NCI-H1930 (cell line): ENCODE data around the gene RRAGC.

ENCODE experiments used
- DNase-seq, 2 experiments: peaks; one replicate each; lab custom pipeline; 2025; lab: John Stamatoyannopoulos, UW

Gene RRAGC

DNA sequence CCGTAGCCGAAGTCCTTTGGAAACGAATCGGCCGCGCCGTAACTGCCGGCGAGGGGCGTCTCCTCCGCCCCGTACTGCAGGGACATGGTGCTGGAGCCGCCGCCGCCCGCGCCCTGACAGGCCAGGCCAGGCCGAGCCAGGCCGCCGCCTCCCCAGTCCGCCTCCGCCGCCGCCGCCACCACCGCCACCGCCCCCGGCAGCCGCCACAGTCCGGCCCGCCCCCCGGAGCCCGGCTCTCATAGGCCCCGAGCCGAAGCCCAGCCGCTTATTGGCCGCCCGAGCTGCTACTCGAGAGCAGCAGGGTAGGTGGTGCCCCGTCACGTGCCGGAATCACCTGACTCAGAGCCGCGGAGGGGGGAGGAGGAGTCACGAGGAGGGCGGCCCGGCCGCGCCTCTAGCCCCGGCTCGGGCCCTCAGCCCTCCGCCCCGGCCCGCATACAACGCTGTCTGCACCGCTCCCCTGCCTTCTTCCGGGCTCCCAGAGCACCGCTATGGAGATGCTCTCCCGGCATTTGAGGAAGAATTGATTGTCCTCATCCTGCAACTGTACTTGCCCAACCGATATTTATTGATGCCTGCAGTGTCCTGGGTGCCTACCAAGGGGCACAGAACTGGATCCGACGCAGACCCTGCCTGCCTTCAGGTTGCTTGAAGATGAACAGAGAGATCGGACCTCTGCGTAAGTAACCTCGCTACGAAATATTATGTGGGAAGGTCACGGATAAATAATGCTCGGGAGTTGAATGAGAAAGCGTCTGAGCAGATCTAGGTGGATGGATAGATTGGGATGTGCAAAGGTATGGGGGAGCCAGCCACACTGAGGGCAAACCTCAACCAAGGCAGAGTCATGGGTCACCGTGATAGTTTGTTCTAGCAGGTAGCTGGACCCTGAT, at the start of gene RRAGC:
Gene RRAGC (minus strand): TSS at position 212 of the 893 bp plus-strand sequence. CDS start 126 bp downstream, at position 86.
- DNase-seq = peak; percentile 91 to 95

GRCh38 chr1:38908821-38909220, 49.2 kb upstream of the RRAGC start:
- no peak for DNase-seq

GRCh38 chr1:38905985-38906384, 46.4 kb upstream of the RRAGC start:
- no peak for DNase-seq

GRCh38 chr1:38899560-38899959, 40.0 kb upstream of the RRAGC start:
- no peak for DNase-seq

GRCh38 chr1:38898653-38899230, 39.2 kb upstream of the RRAGC start:
- DNase-seq = no peak

- DNase-seq = no peak
Measured at GRCh38 chr1:38896169-38896568, 36.6 kb upstream of the RRAGC start.

DNA sequence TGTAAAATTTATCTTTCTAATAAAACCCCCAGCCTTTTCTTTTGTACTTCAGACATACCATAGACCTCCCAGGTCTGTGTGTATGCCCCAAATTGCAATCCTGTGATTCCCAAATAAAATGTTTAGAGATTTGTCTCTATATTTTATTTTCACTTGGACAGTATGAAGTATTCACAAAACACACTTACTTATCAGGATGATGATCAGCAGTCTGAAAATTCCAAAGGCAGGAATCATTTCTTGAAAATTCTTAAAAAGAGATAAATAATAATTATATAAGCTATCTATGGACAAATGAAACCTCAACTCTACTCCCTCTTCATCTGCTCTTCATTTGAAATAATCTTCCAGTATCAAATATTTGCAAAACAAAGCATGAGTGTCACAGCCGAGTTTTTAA, 33.4 kb upstream of the RRAGC start:
- no peak for DNase-seq

DNA sequence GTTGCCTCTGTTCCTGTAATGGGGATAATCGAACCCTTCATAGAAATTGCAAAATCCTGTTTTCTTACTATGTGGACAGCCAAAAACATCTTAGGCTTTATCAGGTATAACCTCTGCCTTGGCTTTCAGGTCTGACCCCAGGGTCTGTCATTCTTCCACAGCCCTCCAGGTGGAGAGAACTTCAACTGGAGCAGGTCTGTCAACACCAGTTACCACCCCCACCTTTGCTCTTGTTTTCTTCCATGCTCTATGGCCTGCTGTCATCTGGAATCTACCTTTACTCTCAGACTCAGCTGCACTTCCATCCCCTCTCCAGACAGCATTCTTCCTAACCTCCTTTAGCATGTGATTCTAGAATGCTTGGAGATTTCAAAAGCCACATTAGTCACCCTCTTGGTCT, 32.2 kb upstream of the RRAGC start:
- no peak for DNase-seq

DNA sequence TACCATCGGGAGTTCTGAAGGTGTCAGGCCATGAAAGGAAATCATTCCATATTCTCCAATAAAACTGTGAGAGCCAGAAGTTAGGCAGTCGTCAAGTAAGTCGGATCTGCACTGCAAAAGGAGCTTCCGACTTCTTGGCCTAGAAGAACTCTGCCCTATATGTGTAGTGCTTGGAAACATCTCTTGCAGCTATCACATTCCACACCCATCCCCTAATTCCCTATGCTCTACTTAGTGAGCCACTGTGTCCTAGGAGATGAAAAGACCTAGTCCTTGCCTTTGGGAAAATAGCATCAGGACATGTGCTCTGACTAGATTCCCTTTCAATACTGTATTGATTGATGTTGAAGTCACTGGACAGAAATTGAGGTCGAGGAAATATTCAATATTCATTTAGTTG, 30.0 kb upstream of the RRAGC start:
- DNase-seq = no peak

- DNase-seq = no peak
Measured at GRCh38 chr1:38888423-38889333, 29.1 kb upstream of the RRAGC start.

DNA sequence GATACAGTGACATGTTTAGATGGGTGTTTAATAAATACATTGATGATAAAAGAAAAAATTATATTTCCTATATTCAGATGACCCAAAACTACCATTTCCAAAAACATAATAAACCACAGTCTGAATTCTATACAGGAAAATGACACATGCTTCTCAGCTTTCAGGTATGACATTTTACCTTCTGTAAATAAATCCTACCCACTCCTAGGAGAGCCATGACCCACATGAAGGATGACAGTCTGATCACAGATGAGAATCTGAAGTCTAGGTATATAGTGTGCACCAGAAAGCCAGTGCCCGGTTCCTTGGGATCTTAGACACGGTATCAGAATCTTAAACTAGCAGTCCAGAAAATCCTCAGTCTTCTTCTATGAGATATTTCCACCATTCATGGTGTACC, 25.5 kb upstream of the RRAGC start:
- no peak for DNase-seq

GRCh38 chr1:38881487-38881886, 21.9 kb upstream of the RRAGC start, which contains the start of gene GJA9:
Gene GJA9, minus strand, starts transcription at chr1:38881587. Its CDS starts 5,489 bp downstream, at chr1:38876098.
- no peak for DNase-seq

- no peak for DNase-seq
Measured at GRCh38 chr1:38875811-38876210, 16.2 kb upstream of the RRAGC start.

GRCh38 chr1:38873027-38873969, 13.7 kb upstream of the RRAGC start, which contains the start of gene MYCBP:
Gene MYCBP, minus strand, starts transcription at chr1:38873348. Its CDS starts 43 bp downstream, at chr1:38873305.
- DNase-seq = peak; percentile 89 to 93

GRCh38 chr1:38872401-38873026, 12.9 kb upstream of the RRAGC start:
- DNase-seq = no peak

DNA sequence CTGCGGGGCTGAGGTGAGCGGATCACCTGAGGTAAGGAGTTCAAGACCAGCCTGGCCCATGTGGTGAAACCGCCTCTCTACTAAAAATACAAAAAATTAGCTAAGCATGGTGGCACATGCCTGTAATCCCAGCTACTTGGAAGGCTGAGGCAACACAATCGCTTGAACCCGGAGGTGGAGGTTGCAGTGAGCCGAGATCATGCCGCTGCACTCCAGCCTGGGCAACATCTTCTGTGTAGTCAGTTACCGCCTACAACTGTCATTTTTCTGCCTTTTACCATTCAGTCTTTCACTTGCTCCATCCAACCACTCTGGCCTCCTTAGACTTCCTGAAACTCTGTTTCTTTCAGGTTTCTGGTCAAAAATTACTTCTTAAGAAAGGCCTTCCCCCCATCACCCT, 11.4 kb upstream of the RRAGC start:
- no peak for DNase-seq

GRCh38 chr1:38867208-38867607, 7.6 kb upstream of the RRAGC start:
- DNase-seq = no peak

- no peak for DNase-seq
Measured at GRCh38 chr1:38865112-38865715, 5.6 kb upstream of the RRAGC start.

GRCh38 chr1:38860454-38860795, 853 bp upstream of the RRAGC start:
- DNase-seq = no peak
